Thoracic aorta (tissue), 2 donors: ENCODE measurements around the gene TMPRSS9. TPM values are rescaled to one million over a fixed set of nuclear protein-coding genes. Genes with fewer than 3 reads are reported as not detected.

Experiments used
- ATAC-seq: fragments of 150-250 bp; one replicate; pipeline ENCODE4 v1.8.0; 2017; ENCODE audit warnings: low read depth; ENCODE audit not compliant: insufficient number of reproducible peaks, low FRiP score
- DNase-seq: peaks from one replicate; pipeline ENCODE4 v3.0.0-alpha.2; 2020; ENCODE audit warnings: low spot score
- H3K27ac ChIP-seq, 2 donors: fragments of 200-600 bp; sonication (generic); 1 replicate in 1 of 2; 2 replicates in 1 of 2; pipeline ENCODE4 v1.5.1; 2016; ENCODE audit warnings: mild to moderate bottlenecking in 2 of 2, moderate library complexity in 2 of 2
- H3K27me3 ChIP-seq: fragments of 200-600 bp; sonication (generic); replicated peaks from 2 replicates; pipeline ENCODE4 v1.6.0; 2016; ENCODE audit warnings: mild to moderate bottlenecking; ENCODE audit not compliant: insufficient read depth
- H3K36me3 ChIP-seq: fragments of 200-600 bp; sonication (generic); one replicate; pipeline ENCODE4 v1.5.1; 2016
- H3K4me1 ChIP-seq, 2 donors: fragments of 200-600 bp; sonication (generic); 1 replicate in 1 of 2; 2 replicates in 1 of 2; pipeline versions ENCODE4 v1.5.1 to v1.6.0; 2016; ENCODE audit warnings: low read depth in 2 of 2, mild to moderate bottlenecking in 1 of 2; ENCODE audit not compliant: control insufficient read depth in 1 of 2
- H3K4me3 ChIP-seq: fragments of 200-600 bp; sonication (generic); 2 replicates; pipeline ENCODE4 v1.5.1; 2016; ENCODE audit warnings: mild to moderate bottlenecking
- H3K9me3 ChIP-seq: fragments of 200-600 bp; sonication (generic); 2 replicates; pipeline ENCODE4 v1.5.1; 2016
- CTCF ChIP-seq: fragments of 200-600 bp; sonication (generic); IDR thresholded peaks from one replicate; pipeline ENCODE4 v1.5.1; 2019; ENCODE audit warnings: antibody characterized with exemption
- total RNA-seq, 2 donors: library from RNA; depleted of rRNA; stranded (reverse); fragments of >200 nt; gene quantifications; one replicate each; pipeline versions ENCODE4 v1.1.0 to v1.2.3, GENCODE V29; 2016

TMPRSS9 gene
- under 1 TPM; 0.42 to 0.54 TPM for total RNA-seq

DNA sequence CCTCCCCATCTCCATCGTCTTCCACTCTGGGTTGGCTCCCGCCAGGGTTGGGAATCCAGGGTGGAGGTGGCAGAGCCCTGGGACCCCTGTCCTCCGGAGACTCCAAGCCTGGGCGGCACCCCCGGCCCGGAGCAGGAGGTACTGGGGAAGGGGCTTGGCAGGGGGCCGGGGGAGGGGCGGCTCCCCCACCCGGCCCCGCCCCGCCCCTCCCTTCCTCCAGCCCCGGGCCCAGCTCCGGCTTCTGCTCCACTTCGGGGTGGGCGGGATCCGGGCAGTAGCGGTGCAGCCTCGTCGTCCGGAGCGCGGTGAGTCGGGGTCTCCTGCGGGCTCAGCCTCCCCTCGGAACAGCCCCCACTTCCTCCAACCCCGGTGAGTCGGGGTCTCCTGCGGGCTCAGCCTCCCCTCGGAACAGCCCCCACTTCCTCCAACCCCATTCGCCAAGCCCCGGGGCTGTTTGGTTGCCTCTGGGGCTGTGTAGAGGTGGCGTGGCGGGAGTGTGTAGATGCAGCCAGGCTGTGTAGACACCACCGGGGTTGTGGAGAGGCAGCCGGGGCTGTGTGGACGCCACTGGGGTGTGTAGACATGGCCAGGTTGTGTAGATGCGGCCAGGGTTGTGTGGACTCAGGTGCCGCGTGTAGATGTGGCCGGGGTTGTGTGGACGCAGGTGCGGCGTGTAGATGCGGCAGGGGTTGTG, at the start of gene TMPRSS9:
Gene TMPRSS9 (plus strand): TSS at position 274 of the 694 bp plus-strand sequence. CDS start 29,521 bp downstream, outside the sequence.
- no peak for TF ChIP-seq CTCF

DNA sequence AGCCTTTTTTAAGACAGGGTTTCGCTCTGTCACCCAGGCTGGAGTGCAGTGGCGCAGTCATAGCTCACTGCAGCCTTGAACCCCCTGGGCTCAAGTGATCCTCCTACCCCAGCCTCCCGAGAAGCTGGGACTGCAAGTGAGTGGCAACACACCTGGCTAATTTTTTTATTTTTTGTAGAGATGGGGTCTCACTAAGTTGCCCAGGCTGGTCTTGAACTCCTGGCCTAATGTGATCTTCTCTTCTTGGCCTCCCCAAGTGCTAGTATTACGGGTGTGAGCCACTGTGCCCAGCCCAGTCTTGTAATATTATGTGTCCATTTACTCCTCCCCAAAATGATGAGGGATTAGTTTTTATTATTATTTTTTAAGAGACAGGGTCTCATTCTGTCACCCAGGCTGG, 49.0 kb upstream of the TMPRSS9 start:
- DNase-seq (no peak), ATAC-seq (no peak)
- Histone ChIP-seq H3K36me3 (no peaks in the 10 kb centered on the region), H3K9me3 (peaks cover 3% of the 10 kb centered on the region), H3K4me1 (peaks cover 0 to 8% of the 10 kb centered on the region in 2 donors), H3K4me3 (no peak overlapping the region), H3K27ac (no peak overlapping the region), H3K27me3 (peaks cover 17% of the 10 kb centered on the region)
- no peak for TF ChIP-seq CTCF

More for the DNA sequence above, at the start of gene TMPRSS9:
- Histone ChIP-seq H3K4me1 (no peaks in the 10 kb centered on the region), H3K27me3 (no peaks in the 10 kb centered on the region), H3K36me3 (no peaks in the 10 kb centered on the region), H3K27ac (no peak within 1 kb of the TSS), H3K4me3 (no peak within 1 kb of the TSS), H3K9me3 (no peaks in the 10 kb centered on the region)
- ATAC-seq, result no peak
- DNase-seq, result no peak

GRCh38 chr19:2312820-2313501, 47.1 kb upstream of the TMPRSS9 start:
- Histone ChIP-seq H3K4me1 (peaks cover 0 to 4% of the 10 kb centered on the region in 2 donors), H3K9me3 (peaks cover 3% of the 10 kb centered on the region), H3K36me3 (no peaks in the 10 kb centered on the region), H3K27me3 (peaks cover 10% of the 10 kb centered on the region), H3K4me3 (no peak overlapping the region), H3K27ac (no peak overlapping the region)
- DNase-seq (no peak), ATAC-seq (no peak)
- no peak for TF ChIP-seq CTCF

DNA sequence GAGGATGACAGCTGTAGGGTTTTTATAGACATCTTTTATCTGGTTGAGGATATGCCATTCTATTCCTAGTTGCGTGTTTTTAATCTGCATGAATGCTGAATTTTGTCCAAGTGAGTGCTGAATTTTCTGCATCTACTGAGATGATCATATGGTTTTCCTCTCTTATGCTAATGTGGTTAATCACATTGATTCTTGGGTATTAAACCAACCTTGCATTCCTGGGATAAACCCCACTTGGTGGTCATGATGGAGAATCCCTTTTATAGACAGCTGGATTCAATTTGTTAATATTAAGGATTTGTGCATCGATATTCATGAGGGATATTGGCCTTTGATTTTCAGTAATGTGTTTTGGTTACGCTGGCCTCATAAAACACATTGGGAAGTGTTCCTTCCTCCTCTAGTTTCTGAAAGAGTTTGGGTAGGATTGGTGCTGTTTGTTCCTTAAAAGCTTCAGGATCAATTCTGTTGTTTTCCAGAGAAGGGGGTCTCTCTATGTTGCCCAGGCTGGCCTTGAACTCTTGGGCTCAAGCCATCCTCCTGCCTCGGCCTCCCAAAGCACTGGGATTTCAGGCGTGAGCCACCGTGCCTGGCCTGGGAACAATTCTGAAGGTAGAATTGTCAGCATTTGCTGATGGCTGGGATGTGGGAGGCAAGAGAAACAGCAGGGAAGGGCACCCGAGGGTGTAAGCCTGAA, 44.8 kb upstream of the TMPRSS9 start:
- Histone ChIP-seq H3K27ac (no peak overlapping the region), H3K27me3 (peaks cover 5% of the 10 kb centered on the region), H3K36me3 (no peaks in the 10 kb centered on the region), H3K4me1 (peaks cover 0 to 6% of the 10 kb centered on the region in 2 donors), H3K9me3 (peaks cover 3% of the 10 kb centered on the region), H3K4me3 (no peak overlapping the region)
- ATAC-seq (no peak), DNase-seq (no peak)
- no peak for TF ChIP-seq CTCF

- H3K4me1 ChIP-seq, result peaks cover 0 to 6% of the 10 kb centered on the region in 2 donors
- no peaks in the 10 kb centered on the region for H3K36me3 ChIP-seq
- DNase-seq, result no peak
- ATAC-seq, result no peak
- H3K4me3 ChIP-seq, result no peak overlapping the region
- H3K27me3 ChIP-seq, result peaks cover 5% of the 10 kb centered on the region
- peak; percentile 24 for TF ChIP-seq CTCF
- no peak overlapping the region for H3K27ac ChIP-seq
- H3K9me3 ChIP-seq, result peaks cover 3% of the 10 kb centered on the region
Observed at GRCh38 chr19:2315818-2316353, 44.2 kb upstream of the TMPRSS9 start.
